HCEC 1CT (cell line): ENCODE data around the gene PEX26.
A peak's percentile ranks its signal among the peaks of the same experiment; 100 is the strongest.
"Not testable (repeated sequence)": the region's sequence is repeated elsewhere in the genome, so short reads cannot be mapped to it uniquely, and the experiment has no call there.

ENCODE experiments used
- DNase-seq: peaks from one replicate; pipeline ENCODE4 v3.0.0-alpha.2; 2017

PEX26 gene

DNA sequence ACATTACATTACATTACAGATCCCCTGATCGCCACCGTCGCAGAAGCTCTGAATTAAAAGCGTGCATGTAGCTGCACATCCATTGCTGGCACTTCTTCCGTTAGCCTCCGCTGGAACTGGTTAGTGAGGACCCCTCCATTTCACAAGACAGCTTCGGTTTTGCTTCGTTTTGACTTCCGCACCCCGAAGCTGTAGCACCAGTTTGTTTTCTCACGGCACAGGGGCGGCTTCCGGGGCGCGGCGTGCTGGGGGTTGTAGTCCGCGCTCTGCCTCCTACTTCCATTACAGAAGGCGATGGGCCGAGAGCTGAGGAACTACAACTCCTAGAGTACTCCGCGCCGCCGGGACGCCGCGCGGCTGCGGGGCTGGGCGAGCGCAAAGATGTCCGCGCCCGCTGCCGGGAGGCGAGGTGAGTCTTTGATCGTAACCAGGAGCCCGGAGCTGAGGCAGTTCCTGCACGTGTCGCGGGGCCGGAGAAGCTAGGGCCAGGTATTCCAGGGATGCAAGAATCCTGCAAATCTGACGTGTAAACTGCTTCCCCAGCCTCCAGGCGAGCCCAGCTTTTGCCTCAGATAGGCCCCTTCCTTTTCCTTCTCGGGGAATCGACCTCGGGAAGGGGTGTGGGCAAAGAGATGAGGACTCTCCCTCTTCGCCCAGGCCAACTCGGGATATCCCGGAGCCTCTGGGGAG lies at the start of gene PEX26:
PEX26 (plus strand) TSS at position 352 of the 690 bp plus-strand sequence. CDS start 387 bp downstream, outside the sequence.
- DNase-seq: peak; percentile 96

DNA sequence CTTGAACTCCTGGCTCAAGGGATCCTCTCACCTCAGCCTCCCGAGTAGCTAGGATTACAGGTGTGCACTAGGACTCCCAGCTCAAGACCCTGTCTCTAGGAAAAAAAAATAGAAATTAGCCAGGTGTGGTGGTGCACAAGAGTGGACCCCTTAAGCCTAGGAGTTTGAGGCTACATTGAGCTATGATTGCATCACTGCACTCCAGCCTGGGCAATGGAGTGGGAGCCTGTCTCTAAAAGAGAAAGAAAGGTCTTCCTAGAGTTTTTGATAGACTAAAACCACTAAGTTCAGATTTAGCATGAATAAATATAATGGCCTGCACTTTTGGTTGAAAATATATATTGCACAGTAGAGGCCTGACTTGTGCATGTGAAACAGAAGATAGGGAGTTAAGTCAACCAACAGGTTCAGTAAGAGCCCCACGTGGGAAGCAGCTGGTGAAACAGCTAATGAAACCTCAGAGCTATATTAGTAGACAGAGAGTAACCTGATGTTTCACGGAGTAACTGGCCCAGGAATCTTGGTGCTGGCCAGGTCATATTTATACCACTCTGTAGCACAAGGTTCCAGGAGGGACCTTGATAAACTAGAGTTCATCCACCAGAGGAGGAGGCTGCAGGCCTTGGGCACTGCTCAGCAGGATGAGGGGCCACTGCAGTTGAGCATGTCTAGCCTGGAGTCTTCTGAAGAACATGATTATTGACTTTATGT lies 48.8 kb upstream of the PEX26 start:
- DNase-seq: no peak

DNA sequence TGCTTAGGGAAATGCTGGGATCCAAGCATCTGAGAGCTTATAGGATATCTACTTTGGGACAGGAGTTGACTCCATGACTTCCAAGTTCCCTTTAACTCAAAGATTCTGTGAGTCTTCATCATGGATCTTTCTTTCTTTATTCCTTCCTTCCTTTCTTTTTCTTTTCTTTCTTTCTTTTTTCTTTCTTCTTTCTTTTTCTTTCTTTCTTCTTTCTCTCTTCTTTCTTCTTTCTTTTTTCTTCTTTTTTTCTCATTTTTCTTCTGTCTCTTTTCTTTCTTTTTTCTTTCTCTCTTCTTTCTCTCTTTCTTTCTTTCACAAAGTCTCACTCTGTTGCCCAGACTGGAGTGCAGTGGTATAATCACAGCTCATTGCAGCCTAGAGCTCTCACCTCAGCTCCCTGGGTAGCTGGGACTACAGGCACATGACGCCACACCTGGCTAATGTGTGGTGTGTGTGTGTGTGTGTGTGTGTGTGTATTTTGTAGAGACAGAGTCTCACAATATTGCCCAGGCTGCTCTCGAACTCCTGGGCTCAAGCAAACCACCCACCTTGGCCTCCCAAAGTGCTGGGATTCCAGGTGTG lies 48.0 kb upstream of the PEX26 start:
- DNase-seq: no peak

DNA sequence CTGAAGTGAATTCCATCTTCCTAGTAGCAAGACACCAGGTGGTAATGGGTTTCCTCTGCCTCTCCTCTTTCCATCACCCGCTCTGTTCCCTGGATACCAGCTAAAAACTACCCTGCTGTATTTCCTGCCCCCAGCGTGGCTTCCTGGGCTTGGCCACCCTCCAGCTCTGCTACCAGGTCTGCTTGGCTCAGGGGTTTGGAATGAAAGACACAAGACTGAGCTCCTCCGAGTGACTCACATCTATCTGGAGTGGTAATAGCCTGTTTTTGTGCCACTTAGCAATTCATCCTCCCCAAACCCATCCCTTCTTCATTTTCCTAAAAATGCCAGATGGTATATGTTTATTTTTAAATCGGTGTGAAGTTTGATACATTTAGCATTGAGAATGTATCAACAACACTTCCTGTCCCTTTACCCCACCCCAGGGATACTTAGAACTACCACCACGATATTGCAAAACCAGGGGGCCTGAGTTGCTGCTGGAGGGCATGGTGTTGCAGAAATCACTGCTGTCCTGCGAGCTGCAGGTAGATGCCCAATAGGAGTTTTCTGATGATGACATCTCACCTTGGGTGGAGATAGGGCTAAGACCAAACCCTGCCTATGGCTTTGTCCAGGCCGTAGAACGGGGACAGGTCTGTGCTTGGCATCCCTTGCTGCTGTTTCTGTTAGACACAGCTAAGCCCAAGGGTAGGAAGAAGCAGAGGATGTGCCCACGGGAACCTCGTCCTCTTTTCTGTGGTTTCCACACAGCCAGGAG lies 45.9 kb upstream of the PEX26 start:
- peak; percentile 98 for DNase-seq

DNA sequence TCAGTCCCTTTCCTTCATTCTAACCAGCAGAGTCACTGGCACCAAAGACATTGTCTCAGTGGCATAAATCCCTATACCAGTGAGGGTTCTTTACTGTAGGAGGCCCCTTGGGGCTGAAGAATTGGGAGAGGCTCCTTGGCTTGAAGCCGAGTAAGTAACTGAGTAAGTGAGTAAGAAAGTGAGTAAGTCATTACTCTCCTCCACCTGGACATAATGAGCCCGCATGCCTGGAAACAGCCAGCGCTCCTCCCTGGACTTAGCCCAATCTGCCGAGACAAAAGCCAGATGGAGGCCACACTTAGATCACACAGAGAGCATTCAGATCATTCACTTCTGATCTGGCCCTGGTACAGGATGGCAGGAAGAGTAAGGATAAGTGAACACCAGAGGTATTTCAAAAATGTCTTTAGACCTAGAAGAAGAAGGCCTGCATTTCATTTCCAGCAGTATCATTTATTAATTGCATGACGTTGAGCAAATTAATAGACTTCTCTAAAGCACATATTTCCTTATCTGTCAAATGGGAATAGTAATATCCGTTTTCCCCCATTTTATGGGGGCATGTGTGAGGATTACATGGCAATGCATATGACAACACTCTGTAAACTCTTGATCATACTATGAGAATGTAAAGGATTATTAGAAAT lies 45.2 kb upstream of the PEX26 start:
- peak; percentile 96 for DNase-seq

DNA sequence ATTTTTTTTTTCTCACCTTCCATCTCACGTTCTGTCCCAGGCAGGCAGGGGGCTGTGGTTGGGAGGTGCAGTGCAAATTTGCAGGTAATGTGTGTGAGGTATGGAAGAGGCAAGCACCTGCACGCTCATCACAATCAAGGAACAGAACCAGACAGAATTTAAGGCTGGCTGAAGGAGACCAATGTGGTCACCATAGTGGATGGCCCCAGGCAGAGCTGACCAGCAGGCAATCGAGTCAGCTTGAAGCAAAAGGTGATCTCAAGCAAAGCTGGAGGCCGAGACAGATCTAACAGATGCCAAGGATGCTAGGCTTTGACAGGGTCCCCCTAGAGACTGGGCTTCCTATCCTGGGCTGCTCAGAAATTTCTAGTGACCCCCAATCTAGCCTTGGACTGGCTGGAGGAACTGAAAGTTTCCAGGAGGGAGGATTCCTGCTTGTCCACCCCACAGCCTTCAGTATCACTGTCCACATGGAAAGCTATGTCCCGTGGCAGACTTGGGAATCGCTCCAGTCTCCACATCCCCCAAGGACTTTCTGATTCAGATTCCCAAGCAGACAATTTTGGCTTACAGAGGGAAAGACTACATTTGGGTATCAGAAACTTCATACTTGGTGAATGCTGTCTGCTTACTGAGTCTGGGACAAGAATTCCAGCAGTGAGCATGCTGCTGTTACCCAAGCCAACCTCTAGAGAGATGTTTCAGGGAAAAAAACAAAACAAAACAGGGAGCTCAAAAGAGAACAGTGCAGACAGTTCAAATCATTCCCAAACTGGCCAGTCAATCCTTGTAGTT lies 44.4 kb upstream of the PEX26 start:
- peak; percentile 37 for DNase-seq

DNA sequence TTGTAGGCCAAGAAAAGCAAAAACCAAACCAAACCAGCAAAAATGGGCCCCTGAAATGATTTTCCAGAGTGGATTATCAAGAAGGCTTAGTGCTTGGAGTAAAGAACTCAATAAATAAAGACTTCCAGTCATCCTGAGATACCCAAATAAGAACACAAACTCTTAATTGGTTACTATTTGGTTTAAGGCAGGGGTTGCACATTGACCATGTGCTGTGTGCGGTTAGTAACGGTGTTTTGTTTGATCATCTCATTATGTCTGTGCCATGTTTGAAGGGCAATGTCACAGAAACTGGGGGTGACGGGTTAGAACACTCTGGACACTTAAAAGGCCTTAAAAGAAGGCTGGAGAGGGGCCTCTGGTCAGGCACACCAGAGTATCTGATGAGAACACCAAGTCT lies 43.7 kb upstream of the PEX26 start:
- no peak for DNase-seq

DNA sequence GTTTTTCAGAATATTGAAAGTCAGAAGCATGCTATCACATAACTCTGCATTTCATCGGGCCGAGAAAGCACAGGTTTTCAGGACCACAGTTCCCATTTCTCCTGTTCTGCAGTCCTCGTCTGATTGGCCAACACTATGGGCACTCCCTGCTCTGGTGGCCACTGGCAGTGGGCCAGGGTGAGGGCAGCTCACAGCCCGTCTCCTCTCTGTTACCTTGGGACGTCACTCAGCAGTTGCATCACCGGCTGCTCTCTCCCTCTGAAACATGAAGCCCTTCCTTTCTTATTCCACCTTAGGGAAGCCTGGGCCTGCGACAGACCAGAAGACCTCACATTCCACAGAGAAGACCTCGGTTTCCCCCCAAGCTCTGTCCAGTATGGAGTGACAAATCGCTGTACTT lies 42.0 kb upstream of the PEX26 start:
- DNase-seq: no peak

DNA sequence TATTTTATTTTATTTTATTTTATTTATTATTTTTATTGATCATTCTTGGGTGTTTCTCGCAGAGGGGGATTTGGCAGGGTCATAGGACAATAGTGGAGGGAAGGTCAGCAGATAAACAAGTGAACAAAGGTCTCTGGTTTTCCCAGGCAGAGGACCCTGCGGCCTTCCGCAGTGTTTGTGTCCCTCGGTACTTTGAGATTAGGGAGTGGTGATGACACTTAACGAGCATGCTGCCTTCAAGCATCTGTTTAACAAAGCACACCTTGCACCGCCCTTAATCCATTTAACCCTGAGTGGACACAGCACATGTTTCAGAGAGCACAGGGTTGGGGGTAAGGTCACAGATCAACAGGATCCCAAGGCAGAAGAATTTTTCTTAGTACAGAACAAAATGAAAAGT lies 36.9 kb upstream of the PEX26 start:
- DNase-seq: not testable (repeated sequence)

DNA sequence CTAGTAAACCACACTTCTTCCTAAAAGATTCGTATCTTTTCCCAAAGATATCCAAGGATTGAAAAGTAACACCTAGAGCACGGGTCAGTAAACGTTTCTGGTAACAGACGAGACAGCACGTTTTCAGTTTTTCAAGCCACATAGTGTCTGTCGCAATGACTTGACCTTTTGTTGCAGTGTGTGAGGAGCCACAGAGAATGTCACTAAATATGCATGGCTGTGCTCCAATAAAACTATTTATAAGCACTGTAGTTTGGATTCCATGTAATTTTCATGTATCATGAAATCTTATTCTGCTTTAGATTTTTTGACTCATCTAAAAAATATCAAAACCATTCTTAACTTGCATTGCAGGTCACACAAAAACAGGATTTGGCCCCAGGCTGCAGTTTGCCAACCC lies 35.1 kb upstream of the PEX26 start:
- DNase-seq: no peak

DNA sequence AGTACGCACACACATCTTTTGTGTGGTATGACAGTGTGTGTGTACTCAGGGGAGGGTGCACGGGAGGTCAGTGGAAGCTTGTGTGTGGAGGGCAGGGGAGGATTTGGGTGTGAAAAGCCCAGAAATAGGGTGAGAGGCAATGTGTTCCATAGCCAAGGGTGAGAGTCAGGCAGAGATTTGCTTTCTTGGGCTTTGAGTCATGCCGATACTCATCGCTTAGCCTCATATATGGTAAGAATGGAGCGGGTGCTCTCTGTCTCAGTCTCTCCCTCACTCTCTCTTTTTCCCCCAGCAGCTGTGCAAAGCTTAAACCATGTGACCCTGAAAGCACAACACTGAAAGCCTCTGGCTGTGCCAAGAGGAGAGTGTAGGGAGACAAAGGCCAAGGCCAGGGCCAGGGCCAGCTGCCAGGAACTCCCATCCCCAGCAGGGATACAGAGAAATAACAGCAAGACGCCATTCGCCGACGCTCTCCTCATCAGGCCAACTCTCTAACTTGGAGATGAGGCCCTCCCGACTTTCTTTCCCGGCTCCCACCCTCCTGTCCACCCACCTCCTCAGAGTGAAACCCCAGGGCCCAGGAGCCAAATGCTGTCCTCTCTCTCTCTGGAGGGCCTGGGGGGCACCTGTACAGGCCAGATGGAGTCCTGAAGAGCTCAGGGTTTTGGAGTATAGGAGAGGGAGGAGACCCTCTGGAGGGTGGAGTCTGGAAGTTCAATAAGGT lies 33.1 kb upstream of the PEX26 start:
- peak; percentile 70 for DNase-seq

DNA sequence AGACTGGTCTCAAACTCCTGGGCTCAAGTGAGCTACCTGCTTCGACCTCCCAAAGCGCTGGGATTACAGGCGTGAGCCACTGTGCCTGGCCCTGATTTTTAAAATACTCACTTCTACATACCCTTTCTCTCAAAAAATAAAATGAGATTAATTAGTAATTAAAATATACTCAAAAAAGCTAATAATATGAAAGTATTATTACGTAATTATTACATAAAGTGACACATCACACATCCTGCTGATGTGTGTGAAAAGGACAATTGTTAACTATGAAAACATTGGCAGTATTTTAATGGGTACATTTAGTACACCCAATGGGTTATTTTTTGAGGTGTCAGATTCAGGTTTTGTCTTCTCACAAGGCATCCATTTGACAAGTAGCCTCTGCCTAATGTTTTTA lies 32.0 kb upstream of the PEX26 start:
- no peak for DNase-seq

DNA sequence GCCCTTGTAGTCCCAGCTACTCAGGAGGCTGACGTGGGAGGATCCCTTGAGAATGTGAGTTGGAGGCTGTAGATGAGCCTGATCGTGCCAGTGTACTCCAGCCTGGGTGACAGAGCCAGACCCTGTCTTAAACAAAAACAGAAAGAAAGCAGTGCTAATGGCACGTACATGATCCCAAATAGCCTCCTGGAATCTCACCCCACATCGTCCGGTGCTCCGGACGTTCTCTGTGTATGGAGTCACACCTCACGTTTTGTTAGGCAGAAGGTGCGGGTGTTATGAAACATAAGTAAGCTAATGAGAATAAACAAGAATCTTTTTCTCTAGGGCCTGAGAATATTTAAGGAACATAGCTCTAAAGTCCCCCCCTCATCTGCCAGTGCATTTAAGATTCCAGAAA lies 29.7 kb upstream of the PEX26 start:
- DNase-seq: no peak

DNA sequence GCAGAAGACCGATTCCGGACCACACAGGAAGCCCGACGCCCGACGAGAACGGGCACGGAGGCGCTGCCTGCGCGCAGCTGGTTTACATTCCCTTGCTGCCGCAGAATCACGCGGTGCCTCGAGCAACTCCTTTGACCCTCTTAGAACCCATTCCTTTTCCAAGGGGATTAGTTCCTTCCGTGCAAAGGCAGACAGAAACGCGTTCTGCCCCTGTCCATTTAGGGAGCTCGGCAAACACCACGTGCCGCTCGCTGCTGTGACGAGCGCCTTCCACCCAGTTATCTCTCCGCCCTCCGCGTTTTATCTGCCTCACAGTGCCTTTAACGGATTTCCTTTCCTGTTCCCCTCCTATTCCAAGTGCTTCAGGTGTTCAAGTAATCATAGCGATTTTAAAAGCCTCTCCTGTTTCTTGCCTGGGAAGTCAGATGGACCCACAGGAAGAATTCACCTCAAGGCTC lies 29.3 kb upstream of the PEX26 start:
- peak; percentile 67 for DNase-seq

DNA sequence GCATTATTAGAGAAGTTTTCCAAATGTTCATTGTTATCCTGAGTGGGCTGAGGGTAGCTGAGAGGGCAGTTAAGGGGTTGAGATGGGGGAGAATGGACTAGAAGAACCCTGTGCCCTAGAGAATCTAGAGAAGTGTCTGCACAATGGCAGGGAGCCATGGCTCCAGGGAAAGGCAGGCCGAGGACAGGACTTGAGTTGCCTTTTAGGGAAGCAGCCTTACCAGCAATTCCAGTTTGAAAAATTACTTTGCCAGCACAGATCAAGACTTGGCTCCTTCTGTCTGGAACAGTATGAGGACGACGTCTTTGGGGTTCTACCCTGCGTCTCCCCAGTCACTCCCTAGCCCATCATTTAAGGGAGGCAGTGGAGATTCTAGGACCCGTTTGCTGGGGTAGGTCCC lies 27.7 kb upstream of the PEX26 start:
- DNase-seq: no peak

DNA sequence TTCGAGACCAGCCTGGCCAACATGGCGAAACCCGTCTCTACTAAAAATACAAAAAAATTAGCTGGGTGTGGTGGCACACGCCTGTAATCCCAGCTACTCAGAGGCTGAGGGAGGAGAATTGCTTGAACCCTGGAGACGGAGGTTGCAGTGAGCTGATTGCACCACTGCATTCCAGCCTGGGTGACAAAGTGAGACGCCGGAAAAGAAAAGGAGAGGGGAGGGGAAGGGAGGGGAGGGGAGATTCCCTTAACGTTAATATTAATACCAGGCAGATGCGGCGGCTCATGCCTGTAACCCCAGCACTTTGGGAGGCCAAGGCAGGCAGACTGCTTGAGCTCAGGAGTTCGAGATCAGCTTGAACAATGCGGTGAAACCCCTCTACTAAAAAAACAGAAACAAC lies 26.7 kb upstream of the PEX26 start:
- DNase-seq: not testable (repeated sequence)

DNA sequence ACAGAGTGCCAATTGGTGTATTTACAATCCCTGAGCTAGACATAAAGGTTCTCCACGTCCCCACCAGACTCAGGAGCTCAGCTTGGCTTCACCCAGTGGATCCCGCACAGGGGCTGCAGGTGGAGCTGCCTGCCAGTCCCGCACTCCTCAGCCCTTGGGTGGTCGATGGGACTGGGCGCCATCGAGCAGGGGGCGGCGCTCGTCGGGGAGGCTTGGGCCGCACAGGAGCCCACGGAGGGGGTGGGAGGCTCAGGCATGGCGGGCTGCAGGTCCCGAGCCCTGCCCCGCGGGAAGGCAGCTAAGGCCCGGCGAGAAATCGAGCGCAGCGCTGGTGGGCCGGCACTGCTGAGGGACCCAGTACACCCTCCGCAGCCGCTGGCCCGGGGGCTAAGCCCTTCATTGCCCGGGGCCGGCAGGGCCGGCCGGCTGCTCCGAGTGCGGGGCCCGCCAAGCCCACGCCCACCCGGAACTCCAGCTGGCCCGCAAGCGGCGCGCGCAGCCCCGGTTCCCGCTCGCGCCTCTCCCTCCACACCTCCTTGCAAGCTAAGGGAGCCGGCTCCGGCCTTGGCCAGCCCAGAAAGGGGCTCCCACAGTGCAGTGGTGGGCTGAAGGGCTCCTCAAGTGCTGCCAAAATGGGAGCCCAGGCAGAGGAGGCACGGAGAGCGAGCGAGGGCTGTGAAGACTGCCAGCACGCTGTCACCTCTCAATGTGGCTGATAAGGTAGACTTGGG lies 24.4 kb upstream of the PEX26 start:
- not testable (repeated sequence) for DNase-seq

DNA sequence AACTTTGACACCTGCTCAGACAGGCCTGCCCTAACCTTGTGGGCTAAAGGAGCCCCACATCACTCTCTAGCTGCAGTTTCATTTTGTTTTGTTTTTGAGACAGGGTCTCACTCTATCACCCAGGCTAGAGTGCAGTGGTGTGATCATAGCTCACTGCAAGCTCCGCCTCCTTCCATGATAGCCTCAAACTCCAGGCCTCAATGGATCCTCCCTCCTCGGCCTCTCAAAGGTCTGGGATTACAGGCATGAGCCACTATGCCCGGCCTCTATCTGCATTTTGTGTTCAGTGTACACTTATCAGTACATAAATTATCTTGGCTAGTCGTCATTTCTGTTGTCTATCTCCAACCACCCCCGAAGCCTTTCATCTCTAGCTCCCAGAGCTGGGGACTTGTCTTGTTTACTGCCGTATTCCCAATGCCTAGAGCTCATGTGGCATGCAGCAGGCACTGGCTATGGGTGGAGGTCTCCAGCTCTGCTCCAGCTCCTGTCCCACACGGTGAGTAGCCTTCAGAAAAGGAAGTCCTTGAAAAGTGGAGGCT lies 22.1 kb upstream of the PEX26 start:
- no peak for DNase-seq

DNA sequence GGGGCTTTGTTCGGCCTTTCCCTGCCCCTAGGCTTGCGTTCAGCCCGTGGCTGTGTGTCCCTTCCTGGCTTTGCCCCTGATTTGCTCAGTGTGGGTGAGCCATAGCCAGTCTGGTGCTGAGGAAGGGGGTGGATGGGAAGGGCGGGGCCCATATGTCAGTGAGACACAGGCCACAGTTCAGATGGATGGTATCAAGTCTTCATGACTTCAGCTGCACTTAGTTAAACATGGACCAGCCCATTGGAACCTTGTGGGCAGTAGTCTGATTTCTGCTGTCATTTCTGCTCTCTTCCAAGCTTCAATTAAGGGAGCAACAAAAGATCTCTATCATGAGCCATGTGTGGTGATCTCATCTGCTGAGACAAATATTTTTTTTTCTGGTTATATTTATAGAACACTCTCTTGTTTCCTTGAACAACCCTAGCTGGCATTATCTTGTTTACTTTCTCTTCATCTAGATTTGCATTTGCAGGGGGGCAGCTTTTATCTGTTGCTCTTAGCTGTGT lies 21.6 kb upstream of the PEX26 start:
- DNase-seq: peak; percentile 63
